Measurements from ENCODE around the gene COX7A1. TPM values are rescaled to one million over a fixed set of nuclear protein-coding genes. Genes with fewer than 3 reads are reported as not detected.
"Not testable (repeated sequence)": the region's sequence is repeated elsewhere in the genome, so short reads cannot be mapped to it uniquely, and the experiment has no call there.

Gene COX7A1
- total RNA-seq = 273 TPM
- long read RNA-seq, transcript COX7A1-201 (4 exons, 762 nt) = major isoform, 22 of 23 reads
- long read RNA-seq, partial matches to known transcripts = 1 of 23 reads
- long read RNA-seq, other reads (novel, unspliced or antisense) = 0 of 23 reads

GRCh38 chr19:36152352-36153091 is at the start of gene COX7A1:
Gene COX7A1 (minus strand): TSS chr19:36152447. CDS start chr19:36152407, 40 bp downstream.
- no peak for DNase-seq (ENCODE audit: low spot score)

DNA sequence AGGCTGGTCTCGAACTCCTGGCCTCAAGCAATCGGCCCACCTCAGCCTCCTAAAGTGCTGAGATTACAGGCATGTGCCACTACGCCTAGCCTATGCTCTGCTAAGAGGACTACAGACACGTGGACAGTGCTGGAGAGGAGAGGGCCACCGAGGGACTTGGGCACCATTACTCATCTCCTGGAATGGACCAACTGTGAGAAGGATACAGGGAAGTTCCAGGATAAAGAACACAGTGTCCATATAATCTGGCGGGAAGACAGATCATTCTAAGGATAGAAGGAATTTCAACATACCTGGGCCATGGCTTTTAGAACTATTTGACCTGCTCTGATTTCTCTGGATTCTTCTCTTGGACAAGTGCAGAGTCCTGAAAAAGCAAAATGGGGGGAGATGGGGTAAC is 49.4 kb upstream of the COX7A1 start:
- DNase-seq (ENCODE audit: low spot score) = no peak

GRCh38 chr19:36198119-36198518 is 45.9 kb upstream of the COX7A1 start:
- DNase-seq (ENCODE audit: low spot score) = no peak

DNA sequence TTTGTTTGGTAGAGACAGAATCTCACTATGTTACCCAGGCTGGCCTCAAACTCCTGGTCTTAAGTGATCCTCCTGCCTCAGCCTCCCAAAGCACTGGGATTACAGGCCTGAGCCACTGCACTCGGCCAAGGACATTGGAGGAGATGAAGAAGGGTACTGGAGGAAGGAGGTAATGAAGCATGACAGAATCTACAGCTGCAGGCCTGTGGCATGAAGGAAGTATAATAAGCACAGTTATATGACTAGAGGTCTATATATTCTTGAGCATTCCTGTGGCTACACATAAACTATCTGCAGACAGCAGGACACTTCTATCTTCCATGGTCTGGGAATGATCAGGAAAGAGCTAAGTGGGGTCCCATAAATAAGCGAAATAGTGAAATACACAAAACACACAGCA is 44.0 kb upstream of the COX7A1 start:
- no peak for DNase-seq (ENCODE audit: low spot score)

- not testable (repeated sequence) for DNase-seq (ENCODE audit: low spot score)
Observed at GRCh38 chr19:36186722-36187121, 34.5 kb upstream of the COX7A1 start.

- no peak for DNase-seq (ENCODE audit: low spot score)
Observed at GRCh38 chr19:36183245-36183628, 31.0 kb upstream of the COX7A1 start.

DNA sequence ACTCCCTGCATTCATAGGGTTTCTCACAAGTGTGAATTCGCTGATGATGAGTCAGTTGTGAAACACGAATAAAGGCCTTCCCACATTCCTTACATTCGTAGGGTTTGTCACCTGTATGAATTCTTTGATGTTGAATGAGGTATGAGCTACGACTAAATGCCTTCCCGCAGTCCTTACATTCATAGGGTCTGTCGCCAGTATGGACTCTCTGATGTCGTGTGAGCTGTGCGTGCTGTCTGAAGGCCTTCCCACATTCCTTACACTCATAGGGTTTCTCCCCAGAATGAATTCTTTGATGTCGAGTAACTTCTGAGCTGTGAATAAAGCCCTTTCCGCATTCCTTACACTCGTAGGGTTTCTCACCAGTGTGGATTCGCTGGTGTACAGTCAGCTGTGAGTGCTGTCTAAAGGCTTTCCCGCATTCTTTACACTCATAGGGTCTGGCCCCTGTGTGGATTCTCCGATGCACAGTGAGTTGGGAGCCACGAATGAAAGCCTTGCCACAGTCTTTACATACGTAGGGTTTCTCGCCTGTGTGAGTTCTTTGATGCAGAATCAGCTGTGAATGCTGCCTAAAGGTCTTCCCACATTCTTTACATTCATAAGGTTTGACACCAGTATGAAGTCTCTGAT is 30.5 kb upstream of the COX7A1 start:
- no peak for DNase-seq (ENCODE audit: low spot score)

- not testable (repeated sequence) for DNase-seq (ENCODE audit: low spot score)
Observed at GRCh38 chr19:36179077-36179476, 26.8 kb upstream of the COX7A1 start.

GRCh38 chr19:36173846-36174245 is 21.6 kb upstream of the COX7A1 start:
- DNase-seq (ENCODE audit: low spot score) = not testable (repeated sequence)

GRCh38 chr19:36172852-36173251 is 20.6 kb upstream of the COX7A1 start:
- DNase-seq (ENCODE audit: low spot score) = no peak

DNA sequence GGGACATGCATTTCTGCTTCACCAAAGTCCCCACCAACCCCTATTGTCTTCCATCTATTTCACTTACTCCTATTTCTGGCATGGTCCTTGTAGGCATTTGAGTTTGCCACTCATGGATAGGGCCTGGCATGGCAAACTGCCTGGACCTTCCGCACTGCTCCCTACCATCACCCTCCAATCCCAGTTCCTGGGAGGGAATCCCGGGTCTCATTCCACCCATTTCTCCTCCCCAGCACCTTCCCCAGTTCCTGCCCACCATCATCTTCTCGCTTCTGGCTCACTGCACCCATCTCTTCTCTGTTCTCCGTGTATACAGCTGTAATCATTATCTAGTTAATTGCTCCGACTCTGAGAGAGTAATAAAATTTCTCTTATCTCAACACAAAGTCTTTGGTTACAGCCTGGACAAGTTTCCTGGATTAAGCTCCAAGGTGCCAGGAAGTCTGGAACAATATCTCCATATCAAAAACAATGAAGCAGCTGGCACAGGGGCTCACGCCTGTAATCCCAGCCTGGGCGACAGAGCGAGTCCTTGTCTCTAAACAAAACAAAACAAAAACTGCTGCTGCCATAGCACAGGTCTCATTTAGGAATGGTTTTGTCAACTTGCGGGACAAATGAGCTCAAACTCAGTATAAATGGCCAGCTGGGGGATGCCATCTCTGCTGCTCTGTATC is 17.0 kb upstream of the COX7A1 start:
- no peak for DNase-seq (ENCODE audit: low spot score)

- DNase-seq (ENCODE audit: low spot score) = no peak
Observed at GRCh38 chr19:36163813-36164212, 11.6 kb upstream of the COX7A1 start.

DNA sequence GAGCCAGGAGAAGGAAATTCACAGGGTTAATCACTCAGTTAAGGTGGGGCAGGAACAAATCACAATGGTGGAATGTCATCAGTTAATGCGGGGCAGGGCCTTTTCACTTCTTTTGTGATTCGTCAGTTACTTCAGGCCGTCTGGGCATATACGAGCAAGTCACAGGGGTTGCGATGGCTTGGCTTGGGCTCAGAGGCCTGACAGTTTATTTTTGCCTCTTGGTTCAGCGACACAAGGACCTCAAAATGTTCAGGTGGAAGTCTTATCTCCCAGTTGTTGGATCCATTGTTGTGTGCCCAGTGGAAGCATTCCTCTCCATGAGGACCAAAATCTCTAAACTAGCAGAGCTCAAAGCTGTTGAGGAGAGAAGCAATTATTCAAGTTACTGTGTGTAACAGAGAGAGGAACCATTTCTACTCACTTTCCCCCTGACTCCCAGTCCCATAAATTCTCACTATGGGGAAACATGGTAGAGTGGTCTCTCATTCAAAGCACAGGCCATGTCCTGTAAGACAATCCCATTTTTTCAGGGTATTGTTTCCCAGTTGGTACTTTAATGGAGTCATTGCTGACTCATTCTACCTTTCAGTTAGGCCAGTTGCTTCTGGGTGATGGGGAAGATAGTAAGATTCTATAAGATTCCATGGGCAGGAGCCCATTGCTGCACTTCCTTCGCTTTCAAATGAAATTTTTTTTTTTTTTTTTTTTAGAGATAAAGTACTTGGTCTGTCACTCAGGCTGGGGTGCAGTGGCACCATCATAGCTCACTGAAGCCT is 8.8 kb upstream of the COX7A1 start:
- DNase-seq (ENCODE audit: low spot score) = no peak

- DNase-seq (ENCODE audit: low spot score) = no peak
Observed at GRCh38 chr19:36153126-36153525, 879 bp upstream of the COX7A1 start.

GRCh38 chr19:36152019-36152351 is 262 bp downstream of the COX7A1 start:
- DNase-seq (ENCODE audit: low spot score) = no peak

DNA sequence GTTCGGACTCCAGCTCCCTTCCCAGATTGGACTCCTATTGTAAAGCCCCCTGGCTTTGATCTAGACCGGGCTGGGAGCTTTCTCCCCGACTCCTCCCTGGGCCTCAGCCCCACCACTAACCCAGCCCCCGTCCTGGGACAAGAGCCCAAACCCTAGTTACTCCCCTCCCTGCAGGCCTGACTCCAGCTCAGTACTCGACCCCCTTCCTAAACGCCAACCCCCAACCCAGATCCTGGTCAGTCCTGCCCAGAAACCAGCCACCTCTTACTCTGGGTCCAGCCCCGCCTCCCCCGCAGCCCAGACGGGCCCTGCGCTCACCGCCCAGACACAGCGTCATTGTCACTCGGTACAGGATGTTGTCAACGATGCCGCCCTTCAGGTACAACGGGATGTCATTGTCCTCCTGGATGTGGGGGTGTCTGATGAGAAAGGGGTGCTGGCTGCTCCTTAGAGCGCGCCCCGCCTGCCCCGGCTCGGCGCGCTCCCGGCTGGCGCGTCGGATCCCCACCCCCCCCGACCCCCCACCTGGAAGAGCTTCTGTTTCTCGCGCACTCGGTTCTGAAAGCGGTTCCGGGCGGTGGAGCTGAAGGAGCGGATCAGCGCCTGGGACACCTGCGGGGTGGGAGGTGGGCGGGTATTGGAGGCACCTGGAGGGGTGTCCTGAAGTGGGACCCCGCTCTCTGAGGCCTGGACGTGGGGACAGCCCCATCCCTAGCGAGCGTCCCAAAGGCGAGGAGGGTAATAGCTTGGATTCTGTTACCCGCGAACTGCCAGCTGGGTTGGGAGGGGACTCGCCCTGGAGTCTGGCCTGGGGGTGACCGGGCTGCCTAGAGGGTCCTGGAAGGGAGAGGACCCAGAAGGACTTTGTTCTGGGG is 866 bp downstream of the COX7A1 start:
- no peak for DNase-seq (ENCODE audit: low spot score)

DNA sequence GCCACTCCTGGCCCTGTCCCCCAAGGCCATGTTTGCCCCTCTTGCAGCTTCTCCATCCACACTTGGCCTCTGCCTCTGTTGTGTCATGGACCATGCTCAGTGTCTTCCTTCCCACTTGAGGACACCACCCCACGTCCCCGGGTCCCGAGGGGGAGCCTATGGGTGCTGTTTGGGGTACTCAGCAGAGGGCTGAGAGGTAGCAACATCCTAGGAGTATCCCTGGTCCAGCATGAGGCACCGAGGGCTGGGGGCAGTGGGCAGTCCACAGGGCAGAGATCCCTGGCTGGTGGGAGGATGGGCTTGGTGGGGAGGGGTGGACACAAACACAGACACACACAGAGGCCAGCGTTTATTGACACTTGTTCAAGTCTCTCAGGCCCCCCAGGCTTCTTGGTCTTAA is 1.7 kb downstream of the COX7A1 start:
- no peak for DNase-seq (ENCODE audit: low spot score)

- DNase-seq (ENCODE audit: low spot score) = no peak
Observed at GRCh38 chr19:36149673-36150406, 2.4 kb downstream of the COX7A1 start.

GRCh38 chr19:36144624-36145023 is 7.6 kb downstream of the COX7A1 start:
- no peak for DNase-seq (ENCODE audit: low spot score)

DNA sequence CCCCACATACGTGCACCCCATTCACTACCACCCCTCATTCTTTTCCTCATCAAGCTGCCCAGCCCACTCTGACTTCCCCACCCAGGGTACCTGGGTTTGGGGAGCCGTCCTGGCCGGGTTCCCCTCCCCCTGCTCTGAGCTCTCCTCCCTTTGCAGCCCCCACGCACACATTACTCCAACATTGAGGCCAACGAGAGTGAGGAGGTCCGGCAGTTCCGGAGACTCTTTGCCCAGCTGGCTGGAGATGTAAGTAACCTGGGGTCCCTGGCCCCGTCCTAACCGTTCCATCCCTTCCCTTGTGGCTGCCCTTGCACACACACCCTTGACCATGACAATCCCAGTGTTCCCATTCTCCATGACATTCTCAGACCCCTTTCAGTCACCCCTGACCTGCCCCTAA is 9.8 kb downstream of the COX7A1 start:
- DNase-seq (ENCODE audit: low spot score) = no peak
